Fibroblast of lung (primary cell): Measurements from ENCODE around the gene SPATS1. TPM values are rescaled to one million over a fixed set of nuclear protein-coding genes. Genes with fewer than 3 reads are reported as not detected.

Experiments
- DNase-seq, 2 donors: peaks; one replicate each; pipeline versions ENCODE4 v3.0.0 to v3.0.0-alpha.2; 2010; ENCODE audit warnings: low read depth in 2 of 2
- H2AFZ ChIP-seq: 2 replicates; pipeline ENCODE4 v1.5.1; 2012; ENCODE audit warnings: low read length, control low read depth, inconsistent platforms
- H3K27ac ChIP-seq: 2 replicates; pipeline ENCODE4 v1.5.1; 2011; ENCODE audit warnings: low read length, control low read depth; ENCODE audit not compliant: insufficient read depth
- H3K27me3 ChIP-seq: 2 replicates; pipeline ENCODE4 v1.5.1; 2011; ENCODE audit warnings: mild to moderate bottlenecking, low read length; ENCODE audit not compliant: control insufficient read depth, insufficient read depth
- H3K36me3 ChIP-seq: 2 replicates; pipeline ENCODE4 v1.5.1; 2011; ENCODE audit warnings: low read length; ENCODE audit not compliant: control insufficient read depth, insufficient read depth
- H3K4me1 ChIP-seq: 2 replicates; pipeline ENCODE4 v1.5.1; 2011; ENCODE audit warnings: low read length; ENCODE audit not compliant: control insufficient read depth, insufficient read depth; ENCODE audit errors: extremely low read depth
- H3K4me2 ChIP-seq: 2 replicates; pipeline ENCODE4 v1.5.1; 2011; ENCODE audit warnings: low read length, control low read depth; ENCODE audit not compliant: insufficient read depth; ENCODE audit errors: extremely low read depth
- H3K4me3 ChIP-seq, 4 experiments: fragments of 200-600 bp in 1 of 4; sonication (generic) in 1 of 4; replicated peaks in 1 of 4; 2 replicates each; pipeline ENCODE4 v1.5.1; 2011 to 2016; ENCODE audit warnings: low read length in 4 of 4, low read depth in 3 of 4, mild to moderate bottlenecking in 3 of 4, control low read depth in 2 of 4, inconsistent platforms in 1 of 4, mixed read lengths in 1 of 4; ENCODE audit not compliant: insufficient read depth in 1 of 4; ENCODE audit errors: control extremely low read depth in 1 of 4
- H3K79me2 ChIP-seq: 2 replicates; pipeline ENCODE4 v1.5.1; 2012; ENCODE audit warnings: mild to moderate bottlenecking, low read length, inconsistent platforms; ENCODE audit not compliant: control insufficient read depth, insufficient read depth
- H3K9ac ChIP-seq: 2 replicates; pipeline ENCODE4 v1.5.1; 2011; ENCODE audit warnings: mild to moderate bottlenecking, low read length, control low read depth; ENCODE audit not compliant: insufficient read depth
- H3K9me3 ChIP-seq: 2 replicates; pipeline ENCODE4 v1.5.1; 2012; ENCODE audit warnings: low read depth, low read length; ENCODE audit not compliant: control insufficient read depth, insufficient read depth
- H4K20me1 ChIP-seq: 2 replicates; pipeline ENCODE4 v1.5.1; 2011; ENCODE audit warnings: low read length; ENCODE audit not compliant: control insufficient read depth, insufficient read depth; ENCODE audit errors: extremely low read depth
- CTCF ChIP-seq, 2 donors: IDR thresholded peaks in 1 of 2; conservative IDR thresholded peaks in 1 of 2; 1 replicate in 1 of 2; 2 replicates in 1 of 2; pipeline ENCODE4 v1.5.1; 2011 to 2012; ENCODE audit warnings: low read length in 2 of 2, control low read depth in 1 of 2, inconsistent platforms in 1 of 2, low read depth in 1 of 2, mild to moderate bottlenecking in 1 of 2
- EZH2 ChIP-seq: IDR thresholded peaks from 2 replicates; pipeline ENCODE4 v1.5.1; 2012; ENCODE audit warnings: low read length, control low read depth, mild to moderate bottlenecking; ENCODE audit errors: missing control alignments
- polyA plus RNA-seq, 2 donors: library from polyadenylated mRNA; depleted of rRNA in 1 of 2; stranded (reverse) in 1 of 2; unstranded in 1 of 2; fragments of >200 nt; gene quantifications; 2 replicates each; pipeline ENCODE4 v1.2.1, GENCODE V29; 2011 to 2012; ENCODE audit warnings: missing spikeins in 1 of 2
- total RNA-seq: library from RNA; depleted of rRNA; stranded (reverse); fragments of >200 nt; gene quantifications from 2 replicates; pipeline ENCODE4 v1.2.1, GENCODE V29; 2014

The SPATS1 gene
- total and polyA plus RNA-seq, 2 donors (not counting 1 experiment from before 2014, with no cell fraction given): under 0.01 TPM; not detected in 1

- H4K20me1 ChIP-seq: no peaks in the 10 kb centered on the region
- H3K27ac ChIP-seq: no peak overlapping the region
- TF ChIP-seq EZH2 (no peak), CTCF (conservative IDR thresholded peaks at IDR 0.05 in 1 of 2, IDR thresholded peaks at IDR 0.05 in 1 of 2; ENCODE audit: low read depth in 1 of 2, low read length in 2 of 2) (no peak)
- peaks cover 5% of the 10 kb centered on the region for H3K4me1 ChIP-seq
- H3K36me3 ChIP-seq: peaks cover 34% of the 10 kb centered on the region
- no peaks in the 10 kb centered on the region for H3K79me2 ChIP-seq
- no peak for DNase-seq
- no peaks in the 10 kb centered on the region for H3K9me3 ChIP-seq
- H3K9ac ChIP-seq: no peak overlapping the region
- H2AFZ ChIP-seq: no peak overlapping the region
- H3K4me2 ChIP-seq: no peak overlapping the region
- H3K27me3 ChIP-seq: no peaks in the 10 kb centered on the region
- H3K4me3 ChIP-seq: no peak overlapping the region
Observed at GRCh38 chr6:44305200-44305725, 37.2 kb upstream of the SPATS1 start.

- Histone ChIP-seq H3K79me2 (no peaks in the 10 kb centered on the region), H3K9me3 (no peaks in the 10 kb centered on the region), H3K9ac (no peak overlapping the region), H3K27ac (no peak overlapping the region), H3K4me1 (peaks cover 5% of the 10 kb centered on the region), H3K4me3 (no peak overlapping the region), H3K36me3 (peaks cover 38% of the 10 kb centered on the region), H4K20me1 (no peaks in the 10 kb centered on the region), H3K27me3 (no peaks in the 10 kb centered on the region), H3K4me2 (no peak overlapping the region), H2AFZ (no peak overlapping the region)
- TF ChIP-seq EZH2 (no peak), CTCF (conservative IDR thresholded peaks at IDR 0.05 in 1 of 2, IDR thresholded peaks at IDR 0.05 in 1 of 2; ENCODE audit: low read depth in 1 of 2, low read length in 2 of 2) (no peak)
- DNase-seq: no peak
Observed at GRCh38 chr6:44306710-44307109, 35.7 kb upstream of the SPATS1 start.

GRCh38 chr6:44307217-44307616, 35.2 kb upstream of the SPATS1 start:
- Histone ChIP-seq H3K9ac (no peak overlapping the region), H4K20me1 (no peaks in the 10 kb centered on the region), H3K36me3 (peaks cover 36% of the 10 kb centered on the region), H3K27ac (no peak overlapping the region), H3K79me2 (peaks cover 3% of the 10 kb centered on the region), H3K27me3 (no peaks in the 10 kb centered on the region), H3K4me2 (no peak overlapping the region), H3K4me1 (peaks cover 9% of the 10 kb centered on the region), H2AFZ (no peak overlapping the region), H3K4me3 (no peak overlapping the region), H3K9me3 (no peaks in the 10 kb centered on the region)
- TF ChIP-seq CTCF (conservative IDR thresholded peaks at IDR 0.05 in 1 of 2, IDR thresholded peaks at IDR 0.05 in 1 of 2; ENCODE audit: low read depth in 1 of 2, low read length in 2 of 2): no peak
- no peak for TF ChIP-seq EZH2
- no peak for DNase-seq
